B cell (primary cell): ENCODE data around the gene ASB18. TPM values are rescaled to one million over a fixed set of nuclear protein-coding genes. Genes with fewer than 3 reads are reported as not detected.

ENCODE experiments used
- ATAC-seq: fragments of 200-7000 bp; cut with Tn5 transposase; one replicate; pipeline ENCODE4 v1.10.0; 2021; ENCODE audit warnings: low read depth, mild to moderate bottlenecking, moderate number of reproducible peaks, moderate library complexity
- CTCF ChIA-PET: fragments of 350-600 bp; sonication (Branson Sonifier 250); formaldehyde crosslinking; loops from one replicate; lab custom pipeline; 2021; ENCODE audit warnings: antibody characterized with exemption, inconsistent platforms; lab: Charles Lee
- POLR2A ChIA-PET: fragments of 350-600 bp; sonication (Branson Sonifier 250); formaldehyde crosslinking; loops from one replicate; lab custom pipeline; 2021; ENCODE audit warnings: antibody characterized with exemption; lab: Charles Lee
- DNase-seq: peaks from one replicate; pipeline ENCODE4 v3.0.0; 2013
- H2AFZ ChIP-seq: 2 replicates; pipeline ENCODE4 v1.6.1; 2012; ENCODE audit warnings: mild to moderate bottlenecking, low read depth, low read length; ENCODE audit not compliant: insufficient read depth, poor library complexity, severe bottlenecking
- H3K27ac ChIP-seq, 2 donors: 1 replicate in 1 of 2; 2 replicates in 1 of 2; pipeline ENCODE4 v1.5.1; 2012 to 2013; ENCODE audit warnings: low read length in 2 of 2, mild to moderate bottlenecking in 2 of 2, moderate library complexity in 1 of 2
- H3K27me3 ChIP-seq, 4 experiments: fragments of 200-600 bp in 1 of 4; sonication (generic) in 1 of 4; replicated peaks in 1 of 4; 1 replicate in 2 of 4; 2 replicates in 2 of 4; pipeline versions ENCODE4 v1.6.1 to v1.7.0; 2013 to 2016; ENCODE audit warnings: low read length in 3 of 4, mild to moderate bottlenecking in 2 of 4, mixed read lengths in 1 of 4, moderate library complexity in 1 of 4; ENCODE audit not compliant: insufficient read depth in 4 of 4, control insufficient read depth in 3 of 4; ENCODE audit errors: control extremely low read depth in 1 of 4
- H3K36me3 ChIP-seq, 2 experiments: replicated peaks in 1 of 2; 1 replicate in 1 of 2; 2 replicates in 1 of 2; pipeline versions ENCODE4 v1.6.1 to v1.7.1; 2013; ENCODE audit warnings: low read length in 1 of 2; ENCODE audit not compliant: insufficient read depth in 2 of 2, control insufficient read depth in 1 of 2; ENCODE audit errors: control extremely low read depth in 1 of 2, extremely low read depth in 1 of 2
- H3K4me1 ChIP-seq, 2 donors: fragments of 200-600 bp in 1 of 2; sonication (generic) in 1 of 2; 1 replicate in 1 of 2; 2 replicates in 1 of 2; pipeline versions ENCODE4 v1.5.1 to v1.6.1; 2013 to 2017; ENCODE audit warnings: low read length in 2 of 2; ENCODE audit not compliant: control insufficient read depth in 2 of 2, insufficient read depth in 2 of 2
- H3K4me2 ChIP-seq: replicated peaks from 2 replicates; pipeline ENCODE3; 2012; ENCODE audit warnings: mild to moderate bottlenecking, low read depth, low read length; ENCODE audit not compliant: poor library complexity, severe bottlenecking
- H3K4me3 ChIP-seq, 5 experiments: fragments of 200-600 bp in 1 of 5; sonication (generic) in 1 of 5; 1 replicate in 3 of 5; 2 replicates in 2 of 5; pipeline versions ENCODE4 v1.5.1 to v1.7.0; 2011 to 2016; ENCODE audit warnings: low read length in 4 of 5, mild to moderate bottlenecking in 4 of 5, low read depth in 2 of 5, control low read depth in 1 of 5, moderate library complexity in 1 of 5; ENCODE audit not compliant: insufficient read depth in 1 of 5; ENCODE audit errors: control extremely low read depth in 1 of 5, extremely low read depth in 1 of 5
- H3K79me2 ChIP-seq: fragments of 200-600 bp; sonication (generic); one replicate; pipeline ENCODE4 v1.6.0; 2016; ENCODE audit warnings: low read length; ENCODE audit not compliant: control insufficient read depth, insufficient read depth
- H3K9ac ChIP-seq: fragments of 200-600 bp; sonication (generic); 2 replicates; pipeline ENCODE4 v1.6.1; 2017; ENCODE audit warnings: mild to moderate bottlenecking, low read length, moderate library complexity
- H3K9me3 ChIP-seq, 3 donors: one replicate each; pipeline versions ENCODE4 v1.6.1 to v1.7.1; 2013; ENCODE audit warnings: low read length in 2 of 3; ENCODE audit not compliant: control insufficient read depth in 2 of 3, insufficient read depth in 1 of 3; ENCODE audit errors: control extremely low read depth in 1 of 3
- H4K20me1 ChIP-seq: 2 replicates; pipeline ENCODE4 v1.6.0; 2012; ENCODE audit warnings: mild to moderate bottlenecking, low read length; ENCODE audit not compliant: insufficient read depth, control insufficient read depth, poor library complexity, severe bottlenecking
- H3K27ac Mint-ChIP-seq: one replicate; pipeline ENCODE4 v1.8.0; 2021; ENCODE audit warnings: mixed read lengths
- H3K27me3 Mint-ChIP-seq: one replicate; pipeline ENCODE4 v1.8.0; 2021; ENCODE audit warnings: mixed read lengths
- H3K4me1 Mint-ChIP-seq: one replicate; pipeline ENCODE4 v1.8.0; 2021; ENCODE audit warnings: mixed read lengths
- H3K4me3 Mint-ChIP-seq: one replicate; pipeline ENCODE4 v1.8.0; 2021; ENCODE audit warnings: mixed read lengths
- H3K9me3 Mint-ChIP-seq: one replicate; pipeline ENCODE4 v1.8.0; 2022; ENCODE audit warnings: mixed read lengths; ENCODE audit not compliant: insufficient read depth
- CTCF ChIP-seq: fragments of 200-600 bp; IDR thresholded peaks from one replicate; pipeline ENCODE4 v1.8.0; 2022; ENCODE audit warnings: antibody characterized with exemption, mild to moderate bottlenecking
- EZH2 ChIP-seq: IDR thresholded peaks from 2 replicates; pipeline ENCODE4 v1.6.1; 2012; ENCODE audit warnings: borderline replicate concordance, low read depth, mild to moderate bottlenecking, moderate library complexity, low read length; ENCODE audit not compliant: insufficient read depth, poor library complexity, severe bottlenecking
- WGBS: methylation state at CpG from one replicate; pipeline ENCODE4 v1.1.5; 2013; ENCODE audit warnings: missing lambda C conversion rate; ENCODE audit not compliant: insufficient coverage; 5-methylcytosine and 5-hydroxymethylcytosine counted together
- intact Hi-C: fragments of 100-400 bp; cut with micrococcal nuclease; formaldehyde crosslinking; loops from one replicate; pipeline ENCODE4 v1.10.0; 2022
- polyA plus RNA-seq: library from polyadenylated mRNA; depleted of rRNA; stranded (reverse); fragments of >200 nt; gene quantifications from 2 replicates; pipeline ENCODE4 v1.2.3, GENCODE V29; 2012
- total RNA-seq, 2 donors: library from RNA; stranded (reverse); fragments of 120-200 nt in 1 of 2; gene quantifications; 1 replicate in 1 of 2; 2 replicates in 1 of 2; pipeline versions ENCODE4 v1.2.3 to v1.2.4, GENCODE V29; 2013 to 2022

ASB18 gene
- total and polyA plus RNA-seq, 2 donors (not counting 1 experiment from before 2014, with no cell fraction given): not detected

GRCh38 chr2:236287656-236288055 is 23.4 kb upstream of the ASB18 start:
- Histone ChIP-seq H3K36me3 (no peaks in the 10 kb centered on the region), H3K4me3 (no peak overlapping the region), H3K4me1 (no peaks in the 10 kb centered on the region), H3K4me2 (no peak overlapping the region), H2AFZ (no peak overlapping the region), H3K27me3 (no peaks in the 10 kb centered on the region), H3K27ac (no peak overlapping the region), H3K9ac (no peak overlapping the region), H3K79me2 (no peaks in the 10 kb centered on the region), H3K9me3 (no peaks in the 10 kb centered on the region), H4K20me1 (no peaks in the 10 kb centered on the region)
- CTCF ChIA-PET: no interaction called here
- ATAC-seq: no peak
- H3K4me3 Mint-ChIP-seq: no peak overlapping the region
- DNase-seq: no peak
- H3K27ac Mint-ChIP-seq: no peak overlapping the region
- H3K27me3 Mint-ChIP-seq: peaks cover 14% of the 10 kb centered on the region
- TF ChIP-seq CTCF: no peak
- TF ChIP-seq EZH2: no peak
- POLR2A ChIA-PET: no interaction called here
- no peaks in the 10 kb centered on the region for H3K4me1 Mint-ChIP-seq
- 94% methylated on average over 5 of the region's 6 CpGs for WGBS
- peaks cover 2% of the 10 kb centered on the region for H3K9me3 Mint-ChIP-seq
- intact Hi-C loops: no loop called here

GRCh38 chr2:236286873-236287545 is 22.8 kb upstream of the ASB18 start:
- POLR2A ChIA-PET: no interaction called here
- intact Hi-C loops: no loop called here
- CTCF ChIA-PET: no interaction called here
- Histone ChIP-seq H3K9ac (no peak overlapping the region), H3K27ac (no peak overlapping the region), H2AFZ (no peak overlapping the region), H3K4me2 (no peak overlapping the region), H3K79me2 (no peaks in the 10 kb centered on the region), H3K4me3 (no peak overlapping the region), H3K36me3 (no peaks in the 10 kb centered on the region), H3K4me1 (no peaks in the 10 kb centered on the region), H3K27me3 (no peaks in the 10 kb centered on the region), H4K20me1 (no peaks in the 10 kb centered on the region), H3K9me3 (peaks cover 0 to 1% (median 0%) of the 10 kb centered on the region in 3 donors)
- WGBS: 90% methylated on average over 7 of the region's 7 CpGs
- no peak for DNase-seq
- no peak overlapping the region for H3K27ac Mint-ChIP-seq
- H3K4me1 Mint-ChIP-seq: no peaks in the 10 kb centered on the region
- TF ChIP-seq CTCF (no peak), EZH2 (no peak)
- H3K9me3 Mint-ChIP-seq: peaks cover 6% of the 10 kb centered on the region
- H3K4me3 Mint-ChIP-seq: no peak overlapping the region
- ATAC-seq: no peak
- peaks cover 14% of the 10 kb centered on the region for H3K27me3 Mint-ChIP-seq
